ENCODE data around the gene DCST1. TPM values are rescaled to one million over a fixed set of nuclear protein-coding genes. Genes with fewer than 3 reads are reported as not detected.

Gene DCST1
- total and polyA plus RNA-seq, 2 of the 8 experiments (the other 6 are each of a cell fraction or from before 2014, with no cell fraction given): not detected

DNA sequence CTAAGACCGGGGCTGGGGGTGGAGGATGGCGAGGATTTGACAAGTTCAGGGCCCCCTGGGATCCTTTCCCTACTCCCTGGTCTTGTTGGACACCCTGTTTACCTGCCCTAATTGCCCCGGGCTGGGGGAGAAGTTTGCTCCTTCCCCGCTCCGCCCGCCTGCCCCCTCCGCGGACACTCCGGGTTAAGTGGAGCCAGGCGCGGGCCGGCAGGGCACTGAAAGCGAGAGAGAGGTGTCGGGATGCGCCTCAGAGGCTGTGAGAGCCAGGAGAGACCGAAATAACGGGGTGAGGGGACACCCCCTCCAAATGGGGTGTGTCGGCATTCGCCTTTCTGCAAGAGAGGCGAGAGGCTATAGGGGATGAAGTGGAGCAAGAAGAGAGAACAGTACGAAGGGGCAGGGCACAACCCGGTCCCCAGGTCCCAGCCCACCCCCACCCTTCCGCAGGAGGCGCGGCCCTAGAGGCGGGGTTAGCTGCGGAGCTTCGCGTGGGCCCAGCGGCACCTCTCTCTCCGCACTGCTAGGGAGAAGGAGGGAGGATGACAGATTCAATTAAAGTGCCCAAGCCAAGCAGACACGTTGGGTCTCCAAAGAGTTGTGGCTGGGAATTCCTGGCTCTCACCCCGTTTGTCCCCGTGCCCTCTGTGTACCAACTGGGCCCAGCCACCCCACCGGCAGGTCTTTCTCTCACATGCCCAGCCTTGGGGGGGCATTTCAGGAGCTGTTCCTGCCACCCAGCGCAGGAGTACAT lies 48.9 kb downstream of the DCST1 start:
- Histone ChIP-seq H2BK120ac (replicated peaks; ENCODE audit: low read depth, low read length) (no peak overlapping the region), H3K9me3 (ENCODE audit: insufficient read depth in 2 of 2, low read depth in 1 of 2, low read length in 1 of 2) (no peaks in the 10 kb centered on the region), H3K4ac (replicated peaks; ENCODE audit: insufficient read length, low read depth, low read length) (no peak overlapping the region), H3K36me3 (ENCODE audit: control insufficient read depth in 2 of 4, insufficient read depth in 4 of 4, low read length in 3 of 4) (no peaks in the 10 kb centered on the region), H2AFZ (ENCODE audit: low read length) (no peak overlapping the region), H3K79me1 (ENCODE audit: low read depth, low read length) (no peaks in the 10 kb centered on the region), H3K56ac (replicated peaks; ENCODE audit: insufficient read length, low read depth, low read length) (no peak overlapping the region), H4K5ac (ENCODE audit: insufficient read length, low read depth, low read length) (no peak overlapping the region), H3K4me2 (ENCODE audit: insufficient read depth in 1 of 2, low read depth in 2 of 2, low read length in 2 of 2) (peak overlapping the region; percentile 93 to 95), H4K20me1 (replicated peaks in 1 of 2; ENCODE audit: control insufficient read depth in 1 of 2, insufficient read depth in 2 of 2, low read length in 2 of 2) (peaks cover 0 to 16% of the 10 kb centered on the region in 2 experiments), H3K4me1 (replicated peaks in 1 of 4; ENCODE audit: control insufficient read depth in 3 of 4, insufficient read depth in 4 of 4, low read length in 3 of 4) (peaks cover 0 to 52% (median 29%) of the 10 kb centered on the region in 4 experiments; a peak in 6 of 7 replicates), H3K4me3 (ENCODE audit: extremely low read depth in 1 of 4, insufficient read depth in 2 of 4, low read depth in 3 of 4, low read length in 4 of 4) (peak overlapping the region; percentile 57 to 77 (median 64); a peak in 5 of 8 replicates), H3K23ac (ENCODE audit: insufficient read length) (no peak overlapping the region), H2BK15ac (ENCODE audit: low read length) (no peak overlapping the region), H2BK5ac (ENCODE audit: low read depth, low read length) (no peak overlapping the region), H2BK20ac (ENCODE audit: low read length) (no peak overlapping the region), H2BK12ac (ENCODE audit: low read depth, low read length) (no peak overlapping the region), H3K79me2 (ENCODE audit: control insufficient read depth in 1 of 2, insufficient read depth in 2 of 2, low read length in 2 of 2) (no peaks in the 10 kb centered on the region), H3K27ac (ENCODE audit: low read depth, low read length) (no peak overlapping the region), H3K18ac (ENCODE audit: extremely low read depth, low read length) (no peak overlapping the region), H3K23me2 (ENCODE audit: low read depth, low read length) (peaks cover 21% of the 10 kb centered on the region; the same call in 1 of the 2 replicates), H3K14ac (ENCODE audit: insufficient read length) (no peak overlapping the region), H4K91ac (replicated peaks; ENCODE audit: insufficient read length, low read length) (no peak overlapping the region), H3K27me3 (replicated peaks in 1 of 4; ENCODE audit: control insufficient read depth in 3 of 4, extremely low read depth in 1 of 4, insufficient read depth in 3 of 4, low read length in 3 of 4) (peaks cover 49 to 66% (median 62%) of the 10 kb centered on the region in 4 experiments), H2AK5ac (ENCODE audit: low read depth, low read length) (0 out of 2 replicates have a peak overlapping the region, but pooled peaks have one; percentile 9), H3K9ac (replicated peaks in 1 of 4; ENCODE audit: extremely low read depth in 1 of 4, low read depth in 3 of 4, low read length in 3 of 4) (no peak overlapping the region), H4K8ac (ENCODE audit: extremely low read depth, insufficient read depth, low read length) (no peak overlapping the region)
- 10% methylated on average over 36 of the region's 36 CpGs; no CpG with 5 or more reads in 1 of the 2 experiments for WGBS, 2 experiments (ENCODE audit: extremely low coverage in 1 of 2, insufficient coverage in 1 of 2, insufficient read length in 1 of 2, insufficient replicate concordance in 2 of 2, low coverage in 1 of 2, low lambda C conversion rate in 2 of 2, missing lambda C conversion rate in 1 of 2)
- peak in 1 of 2 experiments; percentile 60 for DNase-seq (ENCODE audit: low read depth in 1 of 2, low spot score in 2 of 2)
- ChIA-PET POLR2A (ENCODE audit: partially characterized antibody) (interaction anchor here (0.7 to 1.3 kb wide), 2 partner anchors 12 to 110 kb away, joined by 3 read pairs; no protein-coding TSS in a partner anchor), CTCF (ENCODE audit: partially characterized antibody) (interaction anchor here (1.0 to 5.5 kb wide), 6 partner anchors 11 to 90 kb away, joined by 3 to 169 read pairs (median 24); partner anchors contain the start of genes EFNA4 and KRTCAP2)
- FAIRE-seq: no peak
- peak; percentile 87 for TF ChIP-seq EZH2 (IDR thresholded peaks at IDR 0.05; ENCODE audit: low read depth, low read length, severe bottlenecking)
- no peak for TF ChIP-seq EP300 (IDR thresholded peaks at IDR 0.05; ENCODE audit: borderline replicate concordance in 1 of 2, low read depth in 2 of 2, low read length in 2 of 2)
- TF ChIP-seq SUZ12 (IDR thresholded peaks at IDR 0.05; ENCODE audit: low read length): peak; percentile 91
